OCI-LY1 (cell line): ENCODE measurements around the gene RBM7.

Source experiments
- H2AFZ ChIP-seq: fragments of 200-600 bp; sonication (generic), shearing (Covaris generic); 2 replicates; pipeline ENCODE4 v1.6.0; 2014; ENCODE audit warnings: antibody characterized with exemption, mild to moderate bottlenecking, low read length
- H3F3A ChIP-seq: fragments of 200-600 bp; sonication (generic), shearing (Covaris generic); 2 replicates; pipeline ENCODE4 v1.6.0; 2014; ENCODE audit warnings: mild to moderate bottlenecking, antibody characterized with exemption, low read length, moderate library complexity; ENCODE audit not compliant: insufficient read depth
- H3K27ac ChIP-seq: fragments of 200-600 bp; sonication (generic); 2 replicates; pipeline ENCODE4 v1.5.1; 2014; ENCODE audit warnings: low read length, mixed run types, mild to moderate bottlenecking, low read depth; ENCODE audit not compliant: poor library complexity, severe bottlenecking
- H3K27me3 ChIP-seq: fragments of 200-600 bp; sonication (generic); 2 replicates; pipeline ENCODE4 v1.6.0; 2014; ENCODE audit warnings: antibody characterized with exemption, mild to moderate bottlenecking, low read length, moderate library complexity; ENCODE audit not compliant: insufficient read depth
- H3K36me3 ChIP-seq: fragments of 200-600 bp; sonication (generic); 2 replicates; pipeline ENCODE4 v1.6.1; 2014; ENCODE audit warnings: mild to moderate bottlenecking, antibody characterized with exemption, low read length, moderate library complexity, mixed read lengths; ENCODE audit not compliant: insufficient read depth
- H3K4me1 ChIP-seq: fragments of 200-600 bp; sonication (generic); 2 replicates; pipeline ENCODE4 v1.5.1; 2014; ENCODE audit warnings: mild to moderate bottlenecking, low read length, moderate library complexity; ENCODE audit not compliant: insufficient read depth, severe bottlenecking
- H3K4me2 ChIP-seq: fragments of 200-600 bp; sonication (generic), shearing (Covaris generic); 2 replicates; pipeline ENCODE4 v1.6.1; 2014; ENCODE audit warnings: low read length
- H3K4me3 ChIP-seq: fragments of 200-600 bp; sonication (generic); 2 replicates; pipeline ENCODE4 v1.5.1; 2014; ENCODE audit warnings: low read length, low read depth, mild to moderate bottlenecking, mixed read lengths; ENCODE audit not compliant: poor library complexity, severe bottlenecking
- H3K79me2 ChIP-seq: fragments of 200-600 bp; shearing (Covaris generic); 2 replicates; pipeline ENCODE4 v1.6.1; 2016; ENCODE audit warnings: mixed run types, low read length, mixed read lengths; ENCODE audit not compliant: insufficient read depth
- H3K9ac ChIP-seq: fragments of 200-600 bp; sonication (generic), shearing (Covaris generic); 2 replicates; pipeline ENCODE4 v1.6.1; 2014; ENCODE audit warnings: mild to moderate bottlenecking, low read length, mixed read lengths
- H3K9me2 ChIP-seq: fragments of 200-600 bp; sonication (generic), shearing (Covaris generic); 2 replicates; pipeline ENCODE4 v1.6.1; 2014; ENCODE audit warnings: low read depth, mild to moderate bottlenecking, low read length, mixed read lengths
- H3K9me3 ChIP-seq: fragments of 200-600 bp; shearing (Covaris generic); 2 replicates; pipeline ENCODE4 v1.6.1; 2014; ENCODE audit warnings: low read length, mixed read lengths
- H4K20me1 ChIP-seq: fragments of 200-600 bp; sonication (generic), shearing (Covaris generic); 2 replicates; pipeline ENCODE4 v1.6.0; 2016; ENCODE audit warnings: mild to moderate bottlenecking, low read length; ENCODE audit not compliant: insufficient read depth
- CTCF ChIP-seq: fragments of 200-600 bp; sonication (generic), shearing (Covaris generic); IDR thresholded peaks from 2 replicates; pipeline ENCODE4 v1.5.1; 2017; ENCODE audit warnings: mild to moderate bottlenecking, antibody characterized with exemption, low read length, moderate library complexity, mixed read lengths
- EZH2 ChIP-seq: fragments of 200-600 bp; sonication (generic), shearing (Covaris generic); IDR thresholded peaks from 2 replicates; pipeline ENCODE4 v1.8.0; 2017; ENCODE audit warnings: borderline replicate concordance, mixed run types, mild to moderate bottlenecking, antibody characterized with exemption, low read length, moderate library complexity, mixed read lengths

The RBM7 gene

GRCh38 chr11:114395736-114396135 is 4.7 kb upstream of the RBM7 start:
- no peak overlapping the region for H3K4me2 ChIP-seq
- H3K36me3 ChIP-seq, result no peaks in the 10 kb centered on the region; the same call in 1 of the 2 replicates
- peaks cover 10% of the 10 kb centered on the region for H3K4me1 ChIP-seq

GRCh38 chr11:114396916-114397315 is 3.5 kb upstream of the RBM7 start:
- Histone ChIP-seq H3K79me2 (peaks cover 13% of the 10 kb centered on the region), H3K9me2 (no peaks in the 10 kb centered on the region), H3K4me2 (no peak overlapping the region), H2AFZ (no peak overlapping the region), H3K9ac (no peak overlapping the region), H3K27me3 (no peaks in the 10 kb centered on the region), H3K27ac (no peak overlapping the region), H4K20me1 (no peaks in the 10 kb centered on the region), H3K36me3 (no peaks in the 10 kb centered on the region; the same call in 1 of the 2 replicates), H3K4me1 (peaks cover 18% of the 10 kb centered on the region), H3K4me3 (no peak overlapping the region), H3F3A (no peaks in the 10 kb centered on the region), H3K9me3 (no peaks in the 10 kb centered on the region)
- no peak for TF ChIP-seq CTCF
- TF ChIP-seq EZH2, result no peak

More at GRCh38 chr11:114395736-114396135, 4.7 kb upstream of the RBM7 start:
- Histone ChIP-seq H3K9ac (no peak overlapping the region), H4K20me1 (no peaks in the 10 kb centered on the region), H2AFZ (no peak overlapping the region), H3K4me3 (no peak overlapping the region), H3K27me3 (no peaks in the 10 kb centered on the region), H3F3A (no peaks in the 10 kb centered on the region), H3K9me2 (no peaks in the 10 kb centered on the region), H3K79me2 (peaks cover 1% of the 10 kb centered on the region), H3K27ac (no peak overlapping the region), H3K9me3 (no peaks in the 10 kb centered on the region)
- TF ChIP-seq EZH2 (no peak), CTCF (peak; percentile 35; the same call in 1 of the 2 replicates)

GRCh38 chr11:114397349-114397982 is 3.0 kb upstream of the RBM7 start:
- no peak overlapping the region for H3K4me2 ChIP-seq
- H3K4me3 ChIP-seq, result no peak overlapping the region
- no peaks in the 10 kb centered on the region for H3K9me2 ChIP-seq
- no peak for TF ChIP-seq EZH2
- TF ChIP-seq CTCF, result no peak
- H3K4me1 ChIP-seq, result peaks cover 21% of the 10 kb centered on the region
- peaks cover 18% of the 10 kb centered on the region for H3K79me2 ChIP-seq
- H3K27ac ChIP-seq, result no peak overlapping the region
- no peaks in the 10 kb centered on the region for H4K20me1 ChIP-seq
- H3K27me3 ChIP-seq, result no peaks in the 10 kb centered on the region
- H2AFZ ChIP-seq, result no peak overlapping the region
- H3K36me3 ChIP-seq, result no peaks in the 10 kb centered on the region; the same call in 1 of the 2 replicates
- no peaks in the 10 kb centered on the region for H3F3A ChIP-seq
- H3K9ac ChIP-seq, result no peak overlapping the region
- H3K9me3 ChIP-seq, result no peaks in the 10 kb centered on the region
